ENCODE measurements around the gene JAZF1.

JAZF1 gene

DNA sequence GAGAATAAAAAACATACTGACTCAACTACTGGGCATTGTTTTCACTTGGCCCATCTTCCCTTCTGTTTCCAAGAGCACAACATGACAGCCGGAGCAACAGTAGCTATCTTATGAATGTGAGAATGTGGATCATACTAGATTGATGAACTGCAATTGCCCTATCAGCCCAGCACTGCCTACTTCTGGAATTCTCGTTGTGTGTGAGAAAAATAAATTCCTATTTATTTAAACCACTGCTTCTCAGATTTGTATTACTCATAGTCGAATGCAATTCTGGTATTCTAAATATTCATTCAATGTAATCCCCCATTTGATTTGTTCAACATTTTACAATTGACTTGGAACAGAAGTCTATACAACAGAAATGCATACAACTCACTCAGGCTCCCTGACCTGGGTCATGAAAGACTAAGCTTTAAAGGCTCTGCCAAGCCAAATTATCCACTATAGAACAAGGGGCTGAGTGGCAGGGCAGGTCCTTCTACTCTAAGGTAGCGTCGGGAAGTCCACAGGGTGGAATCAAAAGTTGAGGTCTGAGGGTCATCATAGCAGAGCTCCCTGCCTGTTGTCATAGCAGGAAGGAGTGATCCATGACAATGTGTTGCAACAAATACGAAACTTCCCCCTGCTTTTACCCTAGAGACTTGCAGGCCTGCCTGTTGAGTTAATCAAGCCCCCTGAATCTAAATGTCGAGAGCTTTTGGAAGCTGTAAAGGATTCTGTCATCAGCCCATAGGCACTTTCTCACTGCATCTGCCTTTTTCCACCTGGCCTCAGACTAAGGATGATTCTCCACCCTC lies 12.4 kb upstream of the JAZF1 start:
- no peak for DNase-seq (ENCODE audit: low read depth in 2 of 3, low spot score in 2 of 3)

DNA sequence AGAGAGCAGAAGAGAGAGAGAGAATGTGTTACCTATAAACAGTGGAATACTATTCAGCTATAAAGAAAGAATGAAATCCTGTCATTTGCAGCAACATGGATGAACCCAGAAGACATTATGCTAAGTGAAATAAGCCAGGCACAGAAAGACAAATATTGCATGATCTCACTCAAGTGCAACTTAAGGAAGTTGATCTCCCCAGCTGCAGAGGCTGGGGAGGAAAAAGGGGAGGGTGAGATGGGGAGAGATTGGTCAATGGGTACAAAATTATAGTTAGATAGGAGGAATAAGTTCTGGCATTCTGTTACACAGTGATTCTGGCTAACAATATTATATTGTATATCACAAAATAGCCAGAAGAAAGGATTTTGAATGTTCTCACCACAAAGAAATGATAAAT lies 11.2 kb upstream of the JAZF1 start:
- no peak for DNase-seq (ENCODE audit: low read depth in 2 of 3, low spot score in 2 of 3)

DNA sequence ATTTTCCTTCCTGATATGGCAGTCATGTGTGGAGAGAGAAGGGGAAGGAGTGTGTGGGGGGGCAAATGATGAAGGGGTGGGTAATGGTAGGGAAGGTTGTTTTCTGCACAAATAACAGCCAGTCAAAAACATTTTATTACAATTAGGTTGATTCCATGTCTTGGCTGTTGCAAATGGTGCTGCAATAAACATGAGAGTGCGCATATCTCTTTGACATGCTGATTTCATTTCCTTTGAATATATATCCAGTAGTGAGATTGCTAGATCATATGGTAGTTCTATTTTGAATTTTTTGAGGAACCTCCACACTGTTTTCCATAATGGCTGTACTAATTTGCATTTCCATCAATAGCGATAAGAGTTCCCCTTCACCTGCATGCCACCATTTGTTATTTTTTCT lies 10.6 kb upstream of the JAZF1 start:
- DNase-seq (ENCODE audit: low read depth in 2 of 3, low spot score in 2 of 3), result no peak

DNA sequence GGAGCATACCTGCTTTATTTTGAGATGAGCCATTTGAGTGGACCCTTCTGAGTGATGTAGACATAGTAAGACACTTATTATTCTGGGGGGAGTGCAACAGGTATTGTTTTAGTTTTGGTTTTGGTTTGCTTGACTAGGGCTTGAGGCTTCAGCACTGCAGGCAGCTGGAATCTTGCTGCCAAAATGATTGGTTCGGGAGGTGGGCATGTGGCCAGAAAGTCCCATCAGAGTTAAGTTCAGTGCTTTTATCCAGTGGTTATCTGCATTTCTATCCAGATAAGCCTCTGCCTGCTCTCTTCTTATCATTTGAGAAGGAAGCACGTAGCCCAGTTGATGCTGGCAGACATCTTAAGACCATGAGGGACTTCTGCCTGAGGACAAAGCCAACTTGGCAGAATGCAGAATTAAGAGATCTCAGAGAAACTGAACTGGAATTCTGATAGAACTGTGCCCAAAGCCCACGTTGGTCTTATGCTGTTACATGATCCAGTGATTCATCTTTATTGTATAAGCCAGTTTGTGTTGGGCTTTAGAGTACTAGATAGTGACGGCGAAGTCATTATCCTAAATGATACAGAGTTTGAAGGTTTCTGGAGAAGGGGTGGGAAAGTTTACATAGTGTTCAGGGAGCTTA lies 9.6 kb upstream of the JAZF1 start:
- DNase-seq (ENCODE audit: low read depth in 2 of 3, low spot score in 2 of 3), result no peak

DNA sequence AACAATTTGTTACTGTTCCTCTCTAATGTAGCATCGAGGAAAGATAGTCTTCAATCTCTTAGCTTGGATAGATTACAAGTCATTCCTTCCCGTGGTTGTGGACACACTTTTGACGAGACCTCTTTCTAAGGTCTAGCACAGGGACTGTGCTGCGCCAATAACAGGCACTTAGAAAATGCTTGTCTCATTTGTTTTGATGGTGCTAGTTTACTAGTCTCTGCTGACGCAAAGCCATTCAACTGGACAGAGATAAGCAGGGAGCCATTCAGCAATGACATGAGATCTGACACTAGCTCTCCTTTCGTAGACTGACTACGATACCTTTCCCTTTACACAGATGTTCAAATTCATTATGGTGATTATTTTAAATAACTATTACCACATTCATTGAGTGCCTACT lies 6.4 kb upstream of the JAZF1 start:
- DNase-seq (ENCODE audit: low read depth in 2 of 3, low spot score in 2 of 3), result no peak

DNA sequence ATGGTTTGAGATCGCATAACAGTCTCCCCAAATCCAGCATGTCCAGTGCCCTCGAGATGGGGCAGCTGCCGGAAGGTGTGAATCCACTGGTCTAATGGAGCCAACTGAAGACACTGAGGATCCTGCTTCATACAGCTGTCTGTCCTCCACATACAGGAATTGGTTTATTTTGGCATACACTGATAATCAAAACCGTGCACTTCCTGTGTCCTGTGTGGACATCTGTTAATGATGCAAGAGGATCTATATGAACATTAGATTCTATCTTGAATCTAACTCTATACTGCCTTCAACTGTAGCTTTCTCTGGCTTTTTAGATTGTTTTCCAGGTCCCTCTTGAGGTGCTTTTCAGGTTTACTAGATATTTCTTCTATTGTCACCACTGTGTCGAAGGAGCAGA lies 3.0 kb upstream of the JAZF1 start:
- DNase-seq (ENCODE audit: low read depth in 2 of 3, low spot score in 2 of 3), result no peak

DNA sequence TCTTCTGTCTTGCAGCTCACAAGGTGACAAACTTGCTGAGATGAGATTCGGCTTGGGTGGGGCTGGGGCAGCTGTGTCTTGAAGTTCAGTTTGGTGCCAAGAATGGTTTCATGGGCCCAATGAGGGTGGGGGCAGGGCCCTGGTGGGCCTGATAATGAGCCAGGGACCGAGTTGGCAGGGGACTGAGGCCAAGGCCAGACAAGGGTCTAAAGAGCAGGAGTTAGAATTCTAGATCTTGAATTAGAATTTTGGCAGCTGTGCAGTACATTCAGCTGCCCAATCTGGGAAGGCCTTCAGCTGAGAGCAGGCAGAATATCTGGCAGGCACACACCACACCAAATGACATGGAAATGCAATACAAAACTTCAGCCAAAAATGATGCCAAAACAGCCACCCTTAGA lies 1.5 kb upstream of the JAZF1 start:
- no peak for DNase-seq (ENCODE audit: low read depth in 2 of 3, low spot score in 2 of 3)

DNA sequence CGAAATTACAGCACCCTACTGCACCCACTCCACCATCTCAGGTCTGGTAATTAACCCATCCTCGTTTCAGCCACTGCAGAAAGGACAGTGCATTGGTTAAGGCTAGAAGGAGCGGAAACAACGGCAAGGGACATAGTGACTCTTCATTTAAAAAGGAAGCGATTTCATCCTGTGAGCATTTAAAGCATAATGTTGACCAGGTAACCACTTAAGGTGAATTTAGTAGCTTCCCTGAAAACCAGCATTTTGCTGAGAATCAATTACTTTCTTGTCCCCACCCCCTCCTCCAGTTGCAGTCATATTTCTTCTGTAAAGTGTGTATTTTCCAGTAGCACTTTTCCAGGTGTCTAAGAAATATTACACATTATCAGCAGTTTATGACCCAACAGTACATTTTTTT lies 821 bp upstream of the JAZF1 start:
- DNase-seq (ENCODE audit: low read depth in 2 of 3, low spot score in 2 of 3), result no peak

DNA sequence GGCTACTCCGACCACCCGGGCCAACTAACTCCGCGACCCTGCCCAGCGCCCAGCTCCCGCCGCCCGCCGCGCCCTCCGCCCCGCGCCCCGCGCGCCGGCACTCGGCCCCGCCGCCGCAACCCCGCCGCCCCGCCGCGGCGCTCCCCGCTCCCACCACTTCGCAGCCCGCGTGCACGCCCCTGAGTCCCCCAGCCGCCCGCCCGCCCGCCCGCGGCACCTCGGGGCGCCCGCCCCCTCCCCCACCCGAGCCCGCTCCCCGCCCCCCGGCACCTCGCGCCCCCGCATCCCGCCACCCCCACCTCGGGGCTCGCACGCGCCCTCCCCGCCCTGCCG lies 598 bp downstream of the JAZF1 start:
- DNase-seq (ENCODE audit: low read depth in 2 of 3, low spot score in 2 of 3), result no peak

DNA sequence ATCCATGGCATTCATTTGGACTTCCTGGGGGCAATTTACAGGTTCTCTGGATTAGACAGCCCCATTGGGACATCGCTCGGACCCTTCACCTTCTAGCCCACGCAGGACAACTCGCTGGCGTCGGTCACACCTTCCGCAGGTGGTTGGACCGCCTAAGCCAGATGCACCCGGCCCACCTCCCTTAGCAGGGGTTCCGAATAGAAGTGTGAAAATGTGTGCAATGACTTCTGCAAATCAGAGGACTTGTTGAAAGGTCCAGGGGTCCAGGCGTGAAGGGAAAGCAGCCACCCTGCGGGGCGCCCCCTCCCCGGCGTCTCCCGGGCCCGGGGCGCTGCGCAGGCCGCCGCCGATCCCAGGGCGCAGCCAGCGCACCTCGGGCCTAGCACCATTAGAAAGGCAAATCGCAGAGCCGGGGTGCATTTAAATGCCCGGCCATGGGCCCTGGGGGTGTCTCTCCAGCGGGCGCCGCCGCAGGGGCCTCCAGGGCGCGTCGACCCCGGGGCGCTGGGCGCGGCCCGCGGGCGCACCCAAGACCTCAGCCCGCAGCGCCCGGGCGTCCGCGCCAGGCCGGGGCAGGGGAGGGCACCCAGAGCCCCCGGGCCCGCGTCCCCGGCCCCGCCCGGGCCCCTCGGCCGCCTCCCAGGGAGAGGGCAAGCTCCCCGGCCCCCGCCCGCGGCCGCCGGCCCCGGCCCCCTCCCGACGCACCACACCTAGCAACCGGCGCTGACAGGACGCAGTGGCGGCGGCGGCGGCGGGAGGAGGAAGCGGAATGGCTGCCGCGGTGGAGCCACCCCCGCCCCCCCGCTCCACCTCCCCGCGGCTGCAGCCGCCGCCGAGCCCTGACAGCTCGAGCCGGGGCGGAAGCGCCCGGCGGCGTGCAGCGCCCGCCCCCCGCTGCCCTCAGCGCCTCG lies 1.2 kb downstream of the JAZF1 start:
- peak in 2 of 3 experiments; percentile 24 to 41 for DNase-seq (ENCODE audit: low read depth in 2 of 3, low spot score in 2 of 3)

DNA sequence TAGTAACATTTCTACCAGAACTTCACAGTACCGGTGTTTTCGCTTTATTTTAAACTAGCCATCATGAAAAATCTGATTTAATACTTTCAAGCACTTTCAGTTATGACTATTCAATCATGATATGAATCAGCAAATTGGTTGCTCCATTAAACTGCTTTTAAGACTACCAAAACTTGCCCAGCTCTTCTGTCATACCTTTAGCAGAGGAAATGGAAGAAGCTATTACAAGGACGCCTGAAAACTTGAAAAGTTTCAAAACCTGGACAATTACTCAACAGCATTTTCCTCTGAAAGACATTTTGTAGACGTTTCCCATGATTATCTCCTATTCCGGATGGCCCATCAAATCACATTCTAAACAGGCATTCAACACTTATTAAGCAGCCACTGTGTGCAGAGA lies 2.0 kb downstream of the JAZF1 start:
- no peak for DNase-seq (ENCODE audit: low read depth in 2 of 3, low spot score in 2 of 3)

DNA sequence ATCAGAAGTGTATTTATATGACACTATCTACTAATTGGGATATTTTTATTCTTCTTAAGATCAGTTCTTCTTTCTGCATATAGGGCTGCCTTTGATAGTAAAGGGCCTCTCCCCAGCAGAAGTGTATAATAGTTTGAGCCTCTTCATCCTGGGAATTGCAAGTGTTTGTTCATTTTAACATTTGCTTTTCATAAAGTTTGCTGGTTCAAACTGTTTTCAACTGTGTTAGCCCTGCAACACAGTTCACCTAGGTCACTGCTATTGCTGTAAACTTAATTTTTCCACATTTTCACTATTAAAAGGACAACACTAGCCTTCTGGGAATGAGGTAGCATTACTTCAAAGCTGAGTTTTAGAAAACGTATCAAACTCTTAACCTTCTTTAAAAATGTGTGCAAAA lies 2.8 kb downstream of the JAZF1 start:
- no peak for DNase-seq (ENCODE audit: low read depth in 2 of 3, low spot score in 2 of 3)

DNA sequence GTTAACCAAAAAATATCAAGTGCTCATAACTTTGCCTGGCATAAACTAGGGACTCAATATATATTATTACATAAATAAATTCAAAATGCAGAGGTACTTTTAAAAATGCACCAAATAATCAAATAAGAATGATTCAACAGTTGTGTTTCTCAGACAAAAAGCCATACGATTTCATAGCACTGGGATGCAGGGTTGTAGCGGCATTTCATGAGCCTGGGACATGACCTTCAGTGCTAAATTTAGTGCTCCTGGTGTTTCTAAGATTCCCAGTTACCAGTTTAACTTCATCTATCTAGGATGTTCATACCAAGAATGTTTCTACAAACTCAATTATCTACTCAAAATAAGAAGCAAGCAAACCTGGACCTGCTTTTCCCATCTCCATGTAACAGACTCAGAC lies 4.0 kb downstream of the JAZF1 start:
- DNase-seq (ENCODE audit: low read depth in 2 of 3, low spot score in 2 of 3), result no peak

DNA sequence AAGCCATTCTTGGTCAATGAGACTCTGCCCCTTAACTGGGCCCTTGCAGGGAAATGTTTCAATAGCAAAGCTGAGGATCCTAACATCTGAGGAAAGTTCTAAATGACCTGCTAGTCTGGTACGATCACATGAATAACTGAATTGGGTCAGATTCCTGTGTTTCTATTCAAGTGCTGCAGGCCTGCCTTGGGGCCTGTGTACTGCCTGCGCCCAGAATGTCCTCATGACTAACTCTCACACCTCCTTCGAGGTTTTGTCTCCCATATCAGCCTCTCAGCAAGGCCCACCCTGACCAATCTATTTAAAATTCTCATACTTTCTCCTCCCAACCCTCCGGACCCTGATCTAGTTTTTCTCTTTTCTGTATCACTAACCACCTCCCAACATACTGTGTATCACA lies 4.4 kb downstream of the JAZF1 start:
- no peak for DNase-seq (ENCODE audit: low read depth in 2 of 3, low spot score in 2 of 3)

DNA sequence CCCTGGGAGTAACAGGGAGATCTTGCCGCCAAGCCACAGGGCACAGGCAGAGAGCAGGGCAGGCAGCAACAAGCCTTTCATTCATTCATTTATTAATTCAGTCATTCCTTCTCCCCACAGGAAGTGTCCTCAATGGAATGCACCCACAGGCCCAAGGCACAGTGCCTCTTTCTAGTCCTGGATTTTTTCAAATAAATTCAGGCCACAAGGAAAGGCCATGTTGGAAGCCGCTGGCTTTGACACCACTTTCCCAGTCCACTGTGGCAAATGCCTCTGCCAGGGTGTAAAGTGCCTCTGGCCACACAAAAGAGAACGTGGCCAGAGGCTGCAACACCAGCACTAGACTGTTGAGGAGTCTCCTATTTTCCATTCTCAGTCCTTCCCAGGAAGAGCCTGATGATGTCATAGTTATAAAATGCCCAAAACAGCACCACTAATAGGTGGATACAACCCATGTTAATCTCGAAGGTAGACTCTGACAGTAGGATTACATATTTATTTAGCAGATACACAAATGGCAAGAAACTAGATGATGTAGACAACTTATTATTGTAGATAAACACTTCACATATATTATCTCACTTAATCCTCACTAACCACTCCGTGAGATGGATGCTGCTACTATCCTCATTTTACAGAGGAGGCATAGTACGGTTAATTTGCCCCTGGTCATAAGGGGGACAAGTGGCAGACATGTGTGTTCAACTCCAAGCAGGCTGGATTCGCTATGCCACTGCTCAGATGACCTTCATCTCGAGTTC lies 5.5 kb downstream of the JAZF1 start:
- DNase-seq (ENCODE audit: low read depth in 2 of 3, low spot score in 2 of 3), result no peak

DNA sequence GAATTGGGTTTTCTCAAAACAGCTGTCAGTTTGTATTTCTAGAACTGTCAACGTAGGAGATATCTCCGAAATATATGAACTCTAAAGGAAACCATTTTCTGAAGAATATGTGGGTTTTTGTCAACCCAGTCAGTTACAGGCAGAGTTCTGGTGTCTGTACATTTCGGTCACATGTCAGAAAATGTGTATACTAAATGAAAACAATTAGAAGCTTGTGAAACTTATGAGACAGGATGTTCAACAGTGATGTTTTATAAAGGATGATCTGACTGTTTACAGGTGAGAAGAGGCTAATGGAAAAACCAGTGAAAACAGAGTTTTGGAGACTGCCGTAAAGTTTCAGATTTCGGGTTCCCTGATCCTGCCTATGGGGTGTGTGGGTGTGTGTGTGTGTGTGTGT lies 6.2 kb downstream of the JAZF1 start:
- no peak for DNase-seq (ENCODE audit: low read depth in 2 of 3, low spot score in 2 of 3)

DNA sequence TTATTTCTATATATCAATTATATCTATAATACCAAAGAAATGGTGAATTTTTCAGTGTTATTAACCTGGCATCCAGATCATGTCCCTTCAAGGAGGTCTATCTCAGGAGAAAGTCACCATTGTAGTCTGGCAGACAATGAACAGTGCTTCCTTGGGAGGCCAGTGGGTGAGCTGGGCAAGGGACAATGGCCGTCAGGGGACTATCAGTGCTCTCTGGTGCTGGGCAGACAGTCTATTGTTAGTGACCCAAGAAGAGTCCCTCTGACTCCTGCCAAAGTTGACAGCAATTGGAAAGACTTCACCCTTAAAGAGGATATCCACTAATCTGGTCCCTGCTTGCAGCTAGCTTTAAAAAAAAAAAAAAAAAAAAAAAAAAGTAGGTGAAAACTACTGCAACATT lies 7.1 kb downstream of the JAZF1 start:
- no peak for DNase-seq (ENCODE audit: low read depth in 2 of 3, low spot score in 2 of 3)

DNA sequence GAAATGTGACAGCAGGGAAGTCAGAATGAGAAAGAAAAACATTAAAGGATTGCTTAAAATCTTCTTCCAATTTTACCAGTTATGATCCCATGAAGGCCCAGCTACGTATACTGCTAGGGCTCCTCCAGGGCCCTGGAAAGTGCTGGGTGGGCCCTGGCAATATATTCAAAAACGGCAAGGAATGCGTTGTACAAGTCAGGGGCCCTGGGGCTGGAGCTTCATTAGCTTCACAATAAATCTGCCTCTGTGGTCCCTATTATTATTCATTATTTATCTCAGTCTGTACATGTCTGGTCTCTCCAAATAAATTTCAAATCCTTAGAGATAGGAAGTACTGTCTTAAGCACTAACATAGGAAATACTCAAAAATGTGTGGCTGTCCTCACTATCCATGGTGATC lies 7.6 kb downstream of the JAZF1 start:
- no peak for DNase-seq (ENCODE audit: low read depth in 2 of 3, low spot score in 2 of 3)

DNA sequence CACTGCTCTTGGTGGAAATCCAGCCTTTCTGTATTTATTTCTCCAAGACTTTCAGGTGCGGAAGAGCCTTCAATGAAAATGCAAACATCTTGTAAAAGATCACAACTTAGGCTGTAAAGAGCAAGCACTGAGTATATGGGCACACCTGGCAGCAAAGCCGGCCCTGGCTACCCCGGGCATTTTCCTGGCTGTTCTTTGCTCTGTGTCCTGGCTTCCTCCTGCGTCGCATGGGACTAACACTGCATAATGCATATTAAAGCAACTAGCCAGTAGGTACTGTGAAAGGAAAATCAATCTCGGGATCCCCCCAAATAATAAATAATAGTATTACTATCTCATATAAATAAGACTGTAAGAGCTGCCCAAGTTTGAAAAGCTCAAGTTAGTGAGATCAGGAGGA lies 9.9 kb downstream of the JAZF1 start:
- DNase-seq (ENCODE audit: low read depth in 2 of 3, low spot score in 2 of 3), result no peak

DNA sequence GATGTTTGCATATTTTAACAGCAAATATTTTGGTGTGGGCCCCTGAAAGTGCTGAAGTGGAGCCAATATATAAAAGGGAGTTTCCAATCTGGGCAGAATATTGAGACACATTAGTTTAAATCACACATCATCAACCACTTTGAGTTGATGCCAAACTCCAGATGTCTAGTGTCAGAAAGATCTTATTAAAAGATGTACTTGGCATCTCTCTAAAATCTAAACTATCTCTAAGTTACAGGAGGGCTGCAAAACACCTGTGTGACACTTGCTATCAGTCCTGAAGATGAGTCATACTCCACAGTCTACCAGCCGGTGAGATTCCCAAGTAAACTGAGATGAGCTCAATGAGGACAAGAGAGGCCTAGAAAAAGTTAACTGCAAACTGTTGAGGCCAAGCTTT lies 11.4 kb downstream of the JAZF1 start:
- no peak for DNase-seq (ENCODE audit: low read depth in 2 of 3, low spot score in 2 of 3)

DNA sequence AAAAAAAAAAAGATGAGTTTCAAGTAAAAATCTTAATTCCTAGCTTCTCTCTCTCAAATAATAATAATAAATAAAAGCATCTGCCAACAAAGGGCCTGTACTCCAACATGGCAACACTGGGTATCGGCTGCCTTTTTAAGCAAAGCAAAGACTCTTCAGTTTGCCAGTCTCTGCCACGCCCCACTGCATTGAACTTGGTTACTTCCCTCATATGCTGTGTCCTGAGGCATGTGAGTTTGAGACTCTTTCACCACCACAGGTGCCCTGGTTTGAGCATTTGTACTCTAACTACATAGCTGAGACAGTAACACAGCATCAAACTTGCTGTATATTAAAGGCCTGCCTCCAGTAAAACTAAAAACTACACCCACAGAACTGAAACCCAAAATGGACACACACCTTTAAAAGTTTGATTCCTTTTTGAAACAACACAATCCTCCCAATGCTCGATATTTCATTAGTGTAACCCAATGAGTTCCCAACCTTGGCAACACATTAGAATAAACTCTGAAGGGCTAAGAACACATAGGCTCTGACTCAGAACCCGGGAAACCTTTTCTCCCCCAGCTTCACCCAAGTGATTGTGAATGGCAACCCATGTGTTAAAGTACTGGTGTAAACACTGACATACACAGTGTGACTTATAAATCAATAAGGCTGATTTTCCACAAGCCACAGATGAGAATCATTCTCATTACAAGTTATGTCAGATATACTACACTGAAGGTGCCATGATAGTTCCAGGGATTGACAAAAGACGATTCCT lies 12.0 kb downstream of the JAZF1 start:
- no peak for DNase-seq (ENCODE audit: low read depth in 2 of 3, low spot score in 2 of 3)
